NCI-H526 (cell line): Measurements from ENCODE around the gene RALBP1.
"Not testable (repeated sequence)": the region's sequence is repeated elsewhere in the genome, so short reads cannot be mapped to it uniquely, and the experiment has no call there.

Experiments used
- DNase-seq, 2 experiments: peaks; one replicate each; lab custom pipeline; 2025; lab: John Stamatoyannopoulos, UW

The RALBP1 gene

DNA sequence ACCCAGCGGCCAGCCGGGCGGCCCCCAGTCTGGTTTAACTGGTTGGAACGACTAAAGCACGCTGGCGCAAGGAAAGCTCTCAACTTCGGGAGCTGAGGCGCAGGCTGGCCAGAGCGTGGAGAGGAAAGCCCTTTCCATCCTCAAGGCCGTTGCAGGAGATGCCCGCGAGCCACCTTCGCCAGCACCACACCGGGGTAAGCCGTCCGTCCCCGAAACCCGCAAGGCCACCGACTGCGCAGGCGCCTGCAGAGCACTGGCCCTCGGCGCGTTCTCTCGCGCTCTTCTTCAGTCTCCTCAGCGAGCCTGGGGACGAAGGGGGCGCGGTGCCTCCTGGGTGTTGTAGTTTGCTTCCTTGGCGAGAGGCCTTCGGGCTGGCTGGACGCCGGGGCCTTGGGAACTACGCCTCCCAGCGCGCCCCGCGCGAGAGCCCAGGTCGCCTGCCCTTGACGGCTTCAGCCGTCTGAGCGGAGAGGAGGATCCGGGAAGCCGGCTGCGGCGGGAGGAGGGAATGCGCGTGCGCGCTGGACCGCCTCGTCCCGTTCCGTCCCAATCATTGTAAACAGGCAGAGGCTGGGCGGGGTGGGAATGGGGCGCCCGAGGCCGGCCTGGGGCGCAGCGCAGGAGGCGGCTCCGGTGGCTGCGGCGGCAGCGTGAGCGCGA is at the start of gene RALBP1:
Gene RALBP1, plus strand, starts transcription at position 531 of the 660 bp plus-strand sequence. CDS start 37,533 bp downstream, outside the sequence.
- DNase-seq = peak; percentile 93 to 98

DNA sequence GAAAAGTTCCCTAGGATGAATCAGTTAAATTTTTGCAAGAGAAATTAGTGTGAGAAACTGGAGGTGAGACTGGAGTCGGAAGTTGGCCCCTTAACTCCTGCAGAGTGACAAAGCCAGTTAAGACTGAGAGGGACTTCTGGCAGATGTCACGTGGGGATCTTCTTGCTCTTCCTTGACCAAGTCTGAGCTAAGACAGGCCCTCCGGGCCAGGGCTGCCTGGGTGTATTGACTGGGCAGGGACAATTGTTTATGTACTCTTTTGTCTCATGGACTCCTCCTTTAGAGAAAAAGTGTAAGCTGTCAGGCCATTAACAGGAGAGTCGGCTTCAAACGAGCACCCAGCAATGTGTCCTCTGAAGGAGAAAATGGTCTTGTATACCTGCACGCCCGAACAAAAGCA is 48.6 kb upstream of the RALBP1 start:
- DNase-seq = no peak

DNA sequence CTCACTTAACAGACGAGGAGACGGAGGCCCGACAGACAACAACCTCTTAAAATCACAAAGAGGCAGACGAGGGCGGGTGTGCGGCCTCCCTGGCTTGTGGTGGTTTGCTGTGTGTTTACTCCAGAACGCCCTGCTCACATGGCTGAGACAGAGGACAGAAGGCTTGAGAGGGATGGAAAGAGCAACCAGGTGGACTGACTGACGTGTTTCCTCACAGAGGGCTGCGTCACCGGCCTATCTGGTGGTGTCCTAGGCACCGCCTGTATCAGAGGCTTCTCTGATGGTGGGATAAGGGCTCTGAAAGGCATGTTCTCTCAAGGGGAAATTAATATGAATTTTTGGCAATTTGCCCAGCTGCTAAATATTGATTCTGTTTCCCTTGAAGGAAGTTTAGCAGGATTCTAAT is 47.0 kb upstream of the RALBP1 start:
- DNase-seq = no peak

DNA sequence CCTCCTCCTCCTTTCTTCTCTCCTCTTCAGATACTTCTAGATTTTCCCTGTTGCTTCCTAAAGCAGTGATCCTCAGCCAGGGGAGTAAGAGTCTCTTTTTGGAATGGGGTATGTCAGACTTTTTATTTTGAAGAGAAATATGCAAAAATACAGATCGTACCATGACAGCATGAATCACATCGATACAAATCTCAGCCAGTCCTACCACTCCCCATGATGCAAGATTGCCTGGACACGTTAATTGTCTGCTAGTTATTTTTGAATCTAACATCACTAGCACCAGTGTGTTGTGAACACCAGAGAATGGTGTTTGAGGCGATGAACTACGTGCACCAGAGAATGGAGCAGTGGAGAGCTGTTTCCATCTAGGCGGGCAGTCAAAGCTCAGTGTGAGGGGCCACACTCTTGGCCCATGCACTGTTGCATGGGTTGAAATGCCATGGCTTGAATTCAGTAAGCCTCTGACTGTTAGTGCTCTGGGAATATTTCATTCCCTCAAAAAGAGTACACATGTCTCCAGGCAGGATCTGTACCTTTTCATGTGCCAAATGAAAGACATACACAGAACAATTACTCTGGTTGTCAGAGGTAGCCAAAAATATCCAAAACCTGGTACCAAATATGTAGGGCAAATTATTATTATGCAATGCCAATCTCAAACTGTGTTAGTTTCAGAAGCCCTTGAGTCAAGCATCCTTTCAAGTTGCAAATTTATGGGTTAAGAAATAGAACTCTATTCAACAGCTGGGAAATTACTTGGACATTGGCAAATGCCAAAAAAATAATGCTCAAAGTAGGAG is 46.3 kb upstream of the RALBP1 start:
- DNase-seq = no peak

DNA sequence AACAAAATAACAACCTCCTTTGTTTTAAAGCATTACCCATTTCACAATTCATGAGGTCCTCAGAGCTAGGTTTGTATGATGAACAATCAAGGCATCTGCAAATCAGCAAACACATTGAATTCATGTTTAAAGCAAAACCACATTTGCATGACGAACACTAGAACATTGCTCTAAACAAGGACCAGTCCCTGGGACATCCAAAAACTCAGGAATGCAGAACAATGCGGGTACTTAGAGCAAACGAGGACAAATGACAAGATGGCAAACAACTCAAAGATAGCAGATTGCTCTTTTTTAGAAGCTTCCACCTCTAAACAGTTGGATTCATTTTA is 45.7 kb upstream of the RALBP1 start:
- no peak for DNase-seq

DNA sequence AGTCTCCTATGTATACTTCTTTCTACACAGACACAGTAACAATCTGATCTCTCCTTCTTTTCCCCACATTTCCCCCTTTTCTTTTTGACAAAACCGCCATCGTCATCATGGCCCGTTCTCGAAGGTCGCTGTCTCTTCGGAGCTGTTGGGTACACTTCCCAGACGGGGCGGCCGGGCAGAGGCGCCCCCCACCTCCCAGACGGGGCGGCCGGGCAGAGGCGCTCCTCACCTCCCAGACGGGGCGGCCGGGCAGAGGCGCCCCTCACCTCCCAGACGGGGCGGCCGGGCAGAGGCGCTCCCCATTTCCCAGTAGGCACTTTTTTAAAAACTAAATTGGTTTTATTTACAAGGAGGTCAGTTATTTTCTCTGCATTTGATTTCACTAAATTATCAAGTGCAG is 45.0 kb upstream of the RALBP1 start:
- DNase-seq = not testable (repeated sequence)

DNA sequence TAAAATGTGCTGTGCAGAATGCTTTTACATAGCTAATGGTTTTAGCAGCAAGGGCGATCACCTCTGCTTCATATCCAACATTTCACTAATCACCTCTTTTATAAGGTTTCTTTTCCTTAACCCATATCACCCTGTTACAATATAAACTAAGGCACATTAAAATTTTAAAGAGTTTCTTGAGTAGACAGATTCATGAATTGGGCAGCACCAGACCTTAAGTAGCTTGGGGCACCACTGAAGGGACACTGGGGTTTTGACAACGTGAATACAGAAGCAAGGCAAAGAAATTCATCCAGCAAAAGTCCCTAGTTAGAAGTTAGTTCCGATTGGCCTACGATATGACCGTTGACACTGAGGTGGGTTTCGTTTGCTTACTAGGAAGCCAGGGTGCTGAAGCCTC is 44.0 kb upstream of the RALBP1 start:
- no peak for DNase-seq

DNA sequence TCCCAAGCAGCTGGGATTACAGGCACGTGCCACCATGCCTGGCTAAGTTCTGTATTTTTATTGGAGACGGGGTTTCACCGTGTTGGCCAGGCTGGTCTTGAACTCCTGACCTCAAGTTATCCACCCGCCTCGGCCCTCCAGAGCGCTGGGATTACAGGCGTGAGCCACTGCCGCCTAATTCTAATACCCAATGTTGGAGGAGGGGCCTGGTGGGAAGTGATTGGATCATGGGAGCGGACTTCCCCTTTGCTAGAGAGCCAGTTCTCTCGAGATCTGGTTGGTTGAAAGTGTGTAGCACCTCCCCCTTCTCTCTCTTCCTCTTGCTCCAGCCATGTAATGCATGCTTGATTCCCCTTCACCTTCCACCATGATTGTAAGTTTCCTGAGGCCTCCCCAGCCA is 42.2 kb upstream of the RALBP1 start:
- DNase-seq = not testable (repeated sequence)

DNA sequence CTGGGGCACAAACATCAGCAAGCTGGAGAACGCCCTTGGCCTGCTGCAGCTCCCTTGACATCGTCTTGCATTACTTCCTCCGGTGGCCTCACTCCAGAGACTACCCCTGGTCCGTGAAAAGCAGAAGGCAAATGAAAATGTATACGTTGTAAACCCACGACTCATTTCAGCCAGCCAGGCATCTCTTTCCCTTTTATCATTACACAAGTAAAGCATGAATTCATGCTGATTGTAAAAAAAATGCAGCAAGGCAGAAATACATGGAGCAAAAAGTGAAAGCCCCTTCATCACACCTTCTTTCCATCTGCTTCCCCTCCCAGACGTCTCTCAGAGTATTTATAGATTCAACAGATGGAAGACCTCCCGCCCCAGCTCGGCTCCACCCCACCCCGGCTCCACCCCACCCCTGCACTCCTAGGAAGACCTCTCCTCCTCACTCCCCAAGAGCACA is 41.6 kb upstream of the RALBP1 start:
- no peak for DNase-seq

DNA sequence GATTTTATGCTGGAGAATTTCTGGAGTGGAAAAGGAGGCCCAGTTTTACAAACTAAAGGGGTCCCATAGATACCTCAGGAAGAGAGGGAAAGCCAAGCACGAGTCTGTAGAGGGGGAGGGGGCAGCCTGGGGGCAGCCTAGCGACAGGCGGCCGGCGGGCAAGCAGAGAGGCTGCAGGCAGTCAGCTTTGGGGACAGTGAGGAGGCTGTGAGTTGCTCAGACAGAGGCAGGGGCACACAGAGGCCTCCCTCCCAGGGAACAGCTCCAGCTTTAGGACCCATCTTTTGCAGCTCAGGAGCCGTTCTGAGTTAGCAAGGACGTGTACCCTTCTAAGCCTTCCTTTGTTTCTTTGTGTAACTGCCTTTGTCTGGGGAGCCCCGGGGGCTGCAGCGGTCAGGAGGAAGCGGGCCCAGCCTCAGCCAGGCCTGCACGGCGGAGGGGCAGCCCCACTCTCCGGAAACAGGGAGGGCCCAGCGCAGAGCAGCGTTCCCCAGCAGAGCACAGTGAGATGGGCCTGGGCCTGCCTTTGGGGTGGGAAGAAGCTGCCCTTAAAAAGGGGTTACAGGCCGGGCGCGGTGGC is 41.1 kb upstream of the RALBP1 start:
- DNase-seq = no peak

DNA sequence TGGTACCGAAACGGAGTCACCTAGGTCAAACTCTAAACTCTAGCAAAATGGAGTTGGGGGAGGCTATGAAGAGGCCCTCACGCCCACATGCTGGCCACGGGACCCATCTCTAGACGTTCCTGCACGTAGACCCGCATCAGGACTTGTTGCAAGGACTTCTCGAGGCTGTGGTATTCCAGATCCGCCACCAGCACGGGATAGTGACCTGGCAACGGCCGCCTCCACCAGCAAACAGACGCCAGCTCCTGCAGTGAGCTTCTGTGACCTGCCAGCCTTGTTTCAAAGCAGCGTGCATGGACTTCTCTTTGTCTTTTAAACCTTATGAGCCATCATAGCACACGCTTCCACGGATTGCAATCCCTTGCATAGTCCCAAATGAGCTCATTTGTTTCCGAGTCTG is 40.3 kb upstream of the RALBP1 start:
- no peak for DNase-seq

DNA sequence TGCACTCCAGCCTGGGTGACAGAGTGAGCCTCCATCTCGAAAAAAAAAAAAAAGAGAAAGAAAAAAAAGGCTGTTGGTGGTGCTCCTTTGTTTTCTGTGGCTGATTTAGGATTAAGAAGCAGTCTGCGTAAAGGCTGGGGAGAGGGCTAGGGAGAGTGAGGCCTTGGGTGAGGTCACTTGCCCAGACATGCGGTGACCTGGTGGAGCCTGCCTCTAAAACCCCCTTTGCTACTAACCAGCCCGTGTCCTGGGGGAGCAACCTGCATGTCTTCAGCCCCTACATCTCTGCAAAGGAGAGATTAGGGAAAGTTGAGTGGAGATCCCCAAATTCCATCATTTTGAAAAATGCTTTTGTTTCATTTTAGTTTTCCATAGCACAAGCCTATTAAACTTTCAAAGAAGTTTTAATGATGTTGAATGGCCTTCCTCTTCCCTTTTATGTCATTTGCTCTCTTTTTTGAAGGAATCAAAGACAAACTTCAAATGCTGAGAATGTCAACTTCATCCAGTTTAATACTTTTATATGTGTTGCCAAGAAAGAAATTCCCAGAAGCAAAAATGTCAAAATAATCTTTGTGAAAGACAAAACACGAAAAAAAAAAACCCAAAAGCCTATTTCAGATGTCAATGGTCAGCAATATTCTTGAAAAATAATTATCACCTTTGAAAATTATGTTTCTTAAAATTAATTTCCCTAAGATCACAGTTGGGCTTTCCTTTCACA is 38.9 kb upstream of the RALBP1 start:
- DNase-seq = no peak

DNA sequence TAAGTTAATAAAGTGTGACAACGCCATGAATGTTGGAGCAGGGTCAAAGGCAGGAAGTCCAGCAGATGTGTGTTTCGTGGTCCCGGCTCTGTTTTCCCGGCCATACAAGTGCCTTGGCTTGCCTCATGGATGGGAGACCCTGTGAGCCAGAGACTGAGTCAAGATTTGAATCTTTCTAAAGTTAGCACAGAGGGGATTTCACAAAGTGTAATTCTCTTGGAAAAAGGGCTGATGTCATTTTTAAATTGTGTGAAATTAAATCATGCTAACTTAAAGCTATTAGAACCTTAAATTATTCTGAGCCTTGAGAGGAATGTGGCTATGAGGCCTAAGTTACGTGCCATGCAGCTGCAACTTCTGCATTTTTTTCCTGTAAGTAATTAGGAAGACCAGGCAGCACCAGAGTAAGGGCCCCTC is 38.3 kb upstream of the RALBP1 start:
- DNase-seq = no peak

DNA sequence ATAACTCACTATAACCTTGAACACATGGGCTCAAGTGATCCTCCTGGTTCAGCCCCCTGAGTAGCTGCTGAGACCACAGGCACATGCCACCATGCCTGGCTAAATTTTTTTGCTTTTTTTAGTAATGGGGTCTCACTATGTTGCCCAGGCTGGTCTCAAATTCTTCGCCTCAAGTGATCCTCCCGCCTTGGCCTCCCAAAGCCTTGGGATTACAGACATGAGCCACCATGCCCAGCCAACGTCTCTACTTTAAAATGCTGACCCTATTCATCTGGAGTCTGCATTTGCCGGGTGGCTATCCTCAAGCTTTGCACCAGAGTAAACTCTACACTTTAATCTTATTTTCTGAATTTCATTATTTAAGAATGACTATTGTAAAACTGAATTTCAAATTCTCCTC is 37.6 kb upstream of the RALBP1 start:
- DNase-seq = no peak

DNA sequence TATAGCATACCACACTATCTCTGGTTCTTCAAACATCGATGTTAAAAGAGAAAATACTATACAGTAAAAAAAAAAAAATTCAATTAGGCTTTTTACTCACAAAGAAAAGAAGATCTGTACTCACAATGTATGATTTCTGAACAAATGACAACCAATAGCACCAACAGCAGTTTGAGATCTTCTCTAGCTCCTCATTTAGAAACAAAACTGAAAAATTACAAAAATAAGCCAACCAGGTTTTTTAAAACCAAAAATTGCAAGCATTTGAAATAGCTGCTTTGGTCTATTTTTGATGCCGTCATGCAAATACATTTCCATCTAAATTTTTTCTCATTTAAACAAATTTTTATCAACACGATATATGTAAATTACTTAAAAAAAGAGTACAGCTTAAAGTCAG is 34.3 kb upstream of the RALBP1 start:
- no peak for DNase-seq

DNA sequence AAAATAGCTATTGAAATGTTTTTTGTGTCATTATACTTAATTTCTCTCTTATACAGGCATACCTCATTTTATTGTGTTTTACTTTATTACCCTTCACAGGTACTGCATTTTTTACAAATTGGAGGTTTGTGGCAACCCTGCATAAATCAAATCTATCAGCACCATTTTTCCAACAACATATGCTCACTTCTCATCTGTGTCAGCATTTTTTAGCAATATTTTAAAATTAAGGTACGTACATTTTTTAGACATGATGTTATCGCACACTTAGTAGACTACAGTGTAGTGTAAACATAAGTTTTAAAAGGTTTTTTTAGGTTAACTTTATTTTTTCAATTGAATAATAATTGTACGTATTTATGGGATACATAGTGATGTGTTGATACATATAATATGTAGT is 30.8 kb upstream of the RALBP1 start:
- DNase-seq = no peak

DNA sequence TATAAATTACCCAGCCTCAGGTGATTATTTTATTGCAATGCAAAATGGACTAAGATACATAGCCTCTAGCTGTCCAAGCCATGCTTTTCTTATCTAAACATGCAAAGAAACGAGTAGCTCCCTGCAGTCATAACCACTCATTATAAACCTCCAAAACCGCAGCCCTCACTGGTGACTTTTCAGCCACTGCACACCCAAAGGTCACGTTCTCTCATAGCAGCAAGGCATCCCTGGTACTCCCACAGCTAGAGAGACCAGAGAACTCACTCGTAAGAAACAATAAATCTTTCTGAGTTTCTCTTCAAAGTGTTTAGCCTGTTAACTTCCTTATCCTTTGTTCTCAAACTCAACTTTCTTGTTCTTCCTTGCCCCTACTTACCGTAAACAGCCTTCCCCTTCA is 28.5 kb upstream of the RALBP1 start:
- DNase-seq = peak in 1 of 2 experiments; percentile 16

DNA sequence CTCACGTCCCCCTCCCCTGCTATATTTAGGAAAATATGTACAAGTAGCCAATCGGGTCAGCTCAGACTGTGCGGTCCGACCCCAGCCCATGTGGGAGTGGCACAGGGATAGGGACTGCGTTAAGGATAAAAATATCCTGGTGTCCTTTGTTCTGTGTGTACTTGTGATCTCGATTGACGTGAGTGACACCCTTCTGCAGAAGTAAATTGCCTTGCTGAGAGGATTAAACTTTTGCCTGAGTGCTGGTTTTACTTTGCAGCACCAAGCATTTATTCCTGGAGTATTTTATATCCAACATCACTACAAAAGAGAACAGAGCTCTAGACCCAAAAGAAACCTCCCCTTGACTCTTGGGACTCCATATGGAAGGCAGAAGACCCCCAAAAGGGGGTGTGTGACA is 28.0 kb upstream of the RALBP1 start:
- DNase-seq = no peak

DNA sequence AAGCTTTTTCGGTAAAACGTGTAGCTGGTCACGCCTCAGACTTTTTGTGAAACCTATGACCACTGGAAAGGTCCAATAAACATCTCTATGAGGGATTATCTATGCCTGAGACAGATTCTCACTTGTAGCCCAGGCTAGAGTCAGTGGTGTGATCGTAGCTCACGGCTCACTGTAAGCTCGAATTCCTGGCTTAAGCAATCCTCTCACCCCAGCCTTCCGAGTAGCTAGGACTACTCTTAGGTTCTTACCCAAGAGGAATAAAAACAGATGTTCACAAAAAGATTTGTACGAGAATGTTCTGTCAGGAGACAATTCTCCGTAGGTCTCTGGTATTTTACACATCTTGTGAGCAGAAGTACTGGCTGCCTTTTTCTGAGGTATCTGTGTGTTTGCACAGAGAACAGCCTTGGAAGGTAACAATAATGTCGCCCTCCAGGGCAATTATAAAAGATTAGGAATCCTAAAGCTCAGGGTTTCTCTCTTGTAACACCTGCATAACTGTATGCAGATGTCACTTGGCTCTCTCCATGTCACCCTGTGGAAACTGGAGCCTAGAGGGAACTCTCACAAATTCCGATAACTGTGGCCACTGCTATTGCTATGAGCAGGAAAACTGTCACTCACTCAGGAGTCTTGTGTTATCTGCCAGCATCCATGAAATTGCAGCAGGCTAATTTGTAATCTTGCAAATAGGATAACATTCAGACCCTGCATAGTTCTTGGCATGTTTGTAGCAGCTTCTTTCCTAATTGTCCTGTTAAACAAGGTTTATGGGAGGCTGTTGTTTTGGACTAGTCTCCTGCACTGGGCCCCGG is 25.5 kb upstream of the RALBP1 start:
- no peak for DNase-seq

DNA sequence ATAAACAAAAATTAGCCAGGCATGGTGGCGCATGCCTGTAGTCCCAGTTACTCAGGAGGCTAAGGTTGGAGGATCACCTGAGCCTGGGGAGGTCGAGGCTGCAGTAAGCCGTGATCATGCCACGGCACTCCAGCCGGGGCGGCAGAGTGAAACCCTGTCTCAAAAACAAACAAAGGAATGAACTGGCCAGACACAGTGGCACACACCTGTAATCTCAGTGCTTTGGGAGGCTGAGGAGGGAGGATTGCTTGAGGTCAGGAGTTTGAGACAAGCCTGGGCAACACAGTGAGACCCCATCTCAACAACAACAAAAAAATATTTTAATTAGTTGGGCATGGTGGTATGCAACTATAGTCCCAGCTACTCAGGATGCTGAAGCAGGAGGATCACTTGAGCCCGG is 24.4 kb upstream of the RALBP1 start:
- not testable (repeated sequence) for DNase-seq

DNA sequence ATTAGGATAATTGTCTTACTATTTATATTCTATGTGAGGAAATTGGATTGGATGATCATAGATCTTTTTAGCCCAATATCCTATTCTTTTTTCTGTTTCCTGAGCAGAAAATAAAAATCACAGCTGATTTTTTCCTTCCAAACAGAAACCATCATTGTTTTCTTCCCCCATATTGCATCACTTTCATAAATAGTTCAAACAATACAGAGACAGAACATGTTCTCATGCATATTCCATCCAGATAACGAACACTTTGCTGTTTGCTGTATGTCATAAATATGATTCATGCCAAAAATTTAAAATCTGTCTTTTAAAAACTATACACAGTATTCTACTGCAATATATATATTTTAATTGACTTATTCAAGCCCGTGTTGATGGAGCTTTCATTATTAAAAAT is 22.0 kb upstream of the RALBP1 start:
- DNase-seq = no peak
